Esophagus muscularis mucosa (tissue), 3 donors: ENCODE measurements around the gene RNU5D-1.

Source experiments
- CTCF ChIP-seq, 3 experiments: fragments of 200-600 bp in 2 of 3; fragments of 450-650 bp in 1 of 3; sonication (generic) in 2 of 3; IDR thresholded peaks; one replicate each; pipeline ENCODE4 v1.5.1; 2017 to 2019; ENCODE audit warnings: antibody characterized with exemption in 3 of 3, mild to moderate bottlenecking in 2 of 3, moderate library complexity in 1 of 3
- POLR2A ChIP-seq: fragments of 450-650 bp; IDR thresholded peaks from one replicate; pipeline ENCODE4 v1.6.1; 2017; ENCODE audit warnings: antibody characterized with exemption, moderate library complexity, mild to moderate bottlenecking, low read depth
- POLR2AphosphoS5 ChIP-seq, 2 donors: sonication (generic); formaldehyde crosslinking; IDR thresholded peaks; one replicate each; pipeline ENCODE4 v1.6.1; 2017; ENCODE audit warnings: antibody characterized with exemption in 2 of 2

- TF ChIP-seq CTCF (IDR thresholded peaks at IDR 0.05): no peak
- TF ChIP-seq POLR2A: no peak
- no peak for TF ChIP-seq POLR2AphosphoS5 (IDR thresholded peaks at IDR 0.05)
Observed at GRCh38 chr1:44700573-44700972, 30.4 kb downstream of the RNU5D-1 start.
